Measurements from ENCODE around the gene SYNE1.

SYNE1 gene

DNA sequence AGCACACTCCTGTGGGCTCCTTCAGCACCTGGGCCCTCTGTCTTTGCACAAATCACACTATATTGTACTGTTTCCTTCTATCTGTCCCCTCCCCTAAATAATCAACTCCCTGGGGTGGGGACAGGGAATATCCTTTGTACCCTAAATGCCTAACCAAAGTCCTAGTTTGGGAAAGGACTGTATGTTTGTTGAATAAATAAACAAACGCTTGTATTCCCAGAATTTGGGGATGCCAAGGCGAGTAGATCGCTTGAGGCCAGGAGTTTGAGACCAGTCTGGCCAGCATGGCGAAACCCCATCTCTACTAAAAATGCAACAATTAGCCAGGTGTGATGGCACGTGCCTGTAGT lies 322.7 kb downstream of the SYNE1 start:
- TF ChIP-seq CTCF (IDR thresholded peaks at IDR 0.05) = no peak
- H3K4me3 ChIP-seq (ENCODE audit: low read depth in 1 of 2, low read length in 1 of 2) = no peak overlapping the region
- H3K36me3 ChIP-seq = peaks cover 92% of the 10 kb centered on the region
- no peaks in the 10 kb centered on the region for H3K4me1 ChIP-seq (ENCODE audit: control insufficient read depth in 1 of 2, insufficient read depth in 1 of 2, low read depth in 1 of 2, low read length in 1 of 2)
- no peaks in the 10 kb centered on the region for H3K27me3 ChIP-seq
- no peak overlapping the region for H3K27ac ChIP-seq
- no peaks in the 10 kb centered on the region for H3K9me3 ChIP-seq

DNA sequence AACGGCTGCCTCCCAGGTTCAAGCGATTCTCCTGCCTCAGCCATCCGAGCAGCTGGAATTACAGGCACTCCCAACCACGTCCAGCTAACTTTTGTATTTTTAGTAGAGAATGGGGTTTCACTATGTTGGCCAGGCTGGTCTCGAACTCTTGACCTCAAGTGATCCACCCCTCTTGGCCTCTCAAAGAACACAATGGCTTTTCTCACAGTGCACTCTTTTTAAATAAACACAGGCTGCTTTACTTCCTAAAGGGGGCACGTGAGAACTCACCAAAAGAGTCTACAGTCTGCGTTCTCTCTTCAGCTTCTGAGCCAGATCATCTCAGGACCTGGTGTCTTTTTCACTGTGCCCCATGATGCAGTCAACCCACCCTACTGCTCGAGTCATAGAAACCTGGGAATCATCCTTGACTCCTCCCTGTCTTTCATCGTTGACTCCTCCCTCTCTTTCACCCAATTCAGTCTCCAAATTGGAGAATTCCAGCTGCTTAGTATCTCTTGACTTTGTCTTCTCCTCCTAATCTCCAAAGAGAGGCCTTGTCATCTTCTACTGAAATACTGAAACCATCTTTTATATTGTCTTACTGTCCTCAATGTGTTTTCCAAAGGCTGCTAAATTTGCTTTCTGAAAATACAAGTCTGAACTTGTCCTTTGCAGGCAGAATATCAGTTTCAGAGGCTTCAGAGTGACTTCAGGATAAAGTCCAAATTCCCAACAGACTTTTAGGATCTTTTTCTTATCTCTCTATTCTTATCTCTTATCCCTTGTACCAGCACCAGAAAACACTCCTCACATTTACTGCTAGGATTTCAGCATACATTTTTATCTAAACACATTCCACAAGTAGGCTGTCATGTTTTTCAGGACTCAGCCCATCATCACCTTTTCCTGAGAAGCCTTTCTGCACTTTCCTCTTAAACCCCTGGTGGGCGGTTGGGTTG lies 323.4 kb downstream of the SYNE1 start:
- Histone ChIP-seq H3K27me3 (no peaks in the 10 kb centered on the region), H3K4me1 (ENCODE audit: control insufficient read depth in 1 of 2, insufficient read depth in 1 of 2, low read depth in 1 of 2, low read length in 1 of 2) (no peaks in the 10 kb centered on the region), H3K4me3 (ENCODE audit: low read depth in 1 of 2, low read length in 1 of 2) (no peak overlapping the region), H3K36me3 (peaks cover 92% of the 10 kb centered on the region), H3K27ac (no peak overlapping the region), H3K9me3 (no peaks in the 10 kb centered on the region)
- no peak for TF ChIP-seq CTCF (IDR thresholded peaks at IDR 0.05)

DNA sequence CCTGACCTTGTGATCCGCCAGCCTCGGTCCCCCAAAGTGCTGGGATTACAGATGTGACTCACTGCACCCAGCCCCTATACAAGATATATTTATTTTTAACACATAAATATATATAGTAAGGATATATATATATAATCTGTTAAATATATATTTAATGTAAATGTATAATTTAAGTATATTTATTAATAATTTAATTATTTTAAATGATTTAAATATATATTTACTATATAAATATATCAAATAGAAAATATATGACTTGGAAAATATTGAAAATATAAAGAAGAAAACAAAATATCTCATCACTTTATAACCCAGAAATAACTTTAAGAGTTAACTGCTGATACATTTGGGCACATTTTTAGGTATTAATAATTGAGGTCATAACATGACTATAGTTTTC lies 324.7 kb downstream of the SYNE1 start:
- Histone ChIP-seq H3K36me3 (peaks cover 92% of the 10 kb centered on the region), H3K27me3 (no peaks in the 10 kb centered on the region), H3K4me3 (ENCODE audit: low read depth in 1 of 2, low read length in 1 of 2) (no peak overlapping the region), H3K27ac (no peak overlapping the region), H3K4me1 (ENCODE audit: control insufficient read depth in 1 of 2, insufficient read depth in 1 of 2, low read depth in 1 of 2, low read length in 1 of 2) (no peaks in the 10 kb centered on the region), H3K9me3 (no peaks in the 10 kb centered on the region)
- no peak for TF ChIP-seq CTCF (IDR thresholded peaks at IDR 0.05)

GRCh38 chr6:152310371-152310954 lies 326.7 kb downstream of the SYNE1 start:
- TF ChIP-seq CTCF (IDR thresholded peaks at IDR 0.05) = no peak
- Histone ChIP-seq H3K36me3 (peaks cover 92% of the 10 kb centered on the region), H3K27ac (no peak overlapping the region), H3K9me3 (no peaks in the 10 kb centered on the region), H3K4me3 (ENCODE audit: low read depth in 1 of 2, low read length in 1 of 2) (no peak overlapping the region), H3K4me1 (ENCODE audit: control insufficient read depth in 1 of 2, insufficient read depth in 1 of 2, low read depth in 1 of 2, low read length in 1 of 2) (no peaks in the 10 kb centered on the region), H3K27me3 (no peaks in the 10 kb centered on the region)

DNA sequence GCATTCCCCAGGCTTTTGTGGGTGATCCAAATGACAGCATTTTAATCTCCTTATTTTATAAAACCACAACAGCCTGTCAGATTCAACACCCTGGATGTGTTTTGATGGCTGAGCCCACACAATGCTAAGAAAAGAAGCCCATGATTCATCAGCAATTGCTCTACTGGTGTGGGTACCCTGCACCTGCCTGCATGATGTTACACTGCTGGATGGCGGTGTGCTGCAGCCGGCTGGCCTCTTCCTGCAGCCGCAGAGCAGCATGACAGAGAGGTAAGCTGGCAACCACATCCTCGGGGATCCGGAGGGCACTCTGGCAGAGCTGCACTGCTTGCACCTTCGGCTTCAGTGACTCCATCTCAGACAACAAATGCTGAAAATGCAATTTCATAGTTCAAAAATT lies 327.5 kb downstream of the SYNE1 start:
- Histone ChIP-seq H3K27ac (no peak overlapping the region), H3K36me3 (peaks cover 96% of the 10 kb centered on the region)
- no peak for TF ChIP-seq CTCF (IDR thresholded peaks at IDR 0.05)

More for the DNA sequence above, 327.5 kb downstream of the SYNE1 start:
- Histone ChIP-seq H3K27me3 (no peaks in the 10 kb centered on the region), H3K4me3 (ENCODE audit: low read depth in 1 of 2, low read length in 1 of 2) (no peak overlapping the region), H3K9me3 (no peaks in the 10 kb centered on the region), H3K4me1 (ENCODE audit: control insufficient read depth in 1 of 2, insufficient read depth in 1 of 2, low read depth in 1 of 2, low read length in 1 of 2) (no peaks in the 10 kb centered on the region)

Measured in neutrophil (primary cell).